Stimulated activated CD4-positive, alpha-beta T cell treated with anti-CD3 and anti-CD28 coated beads, Interleukin-2, amount 100 ng/mL, for 4 hours (primary cell): ENCODE results near the gene TFPI.
"Not testable (repeated sequence)": the region's sequence is repeated elsewhere in the genome, so short reads cannot be mapped to it uniquely, and the experiment has no call there.

Experiments
- DNase-seq: peaks from one replicate; pipeline ENCODE4 v3.0.0-alpha.2; 2020; ENCODE audit warnings: low read depth

The TFPI gene

GRCh38 chr2:187527262-187527661 lies 27.0 kb downstream of the TFPI start:
- no peak for DNase-seq

GRCh38 chr2:187526792-187527191 lies 27.4 kb downstream of the TFPI start:
- no peak for DNase-seq

DNA sequence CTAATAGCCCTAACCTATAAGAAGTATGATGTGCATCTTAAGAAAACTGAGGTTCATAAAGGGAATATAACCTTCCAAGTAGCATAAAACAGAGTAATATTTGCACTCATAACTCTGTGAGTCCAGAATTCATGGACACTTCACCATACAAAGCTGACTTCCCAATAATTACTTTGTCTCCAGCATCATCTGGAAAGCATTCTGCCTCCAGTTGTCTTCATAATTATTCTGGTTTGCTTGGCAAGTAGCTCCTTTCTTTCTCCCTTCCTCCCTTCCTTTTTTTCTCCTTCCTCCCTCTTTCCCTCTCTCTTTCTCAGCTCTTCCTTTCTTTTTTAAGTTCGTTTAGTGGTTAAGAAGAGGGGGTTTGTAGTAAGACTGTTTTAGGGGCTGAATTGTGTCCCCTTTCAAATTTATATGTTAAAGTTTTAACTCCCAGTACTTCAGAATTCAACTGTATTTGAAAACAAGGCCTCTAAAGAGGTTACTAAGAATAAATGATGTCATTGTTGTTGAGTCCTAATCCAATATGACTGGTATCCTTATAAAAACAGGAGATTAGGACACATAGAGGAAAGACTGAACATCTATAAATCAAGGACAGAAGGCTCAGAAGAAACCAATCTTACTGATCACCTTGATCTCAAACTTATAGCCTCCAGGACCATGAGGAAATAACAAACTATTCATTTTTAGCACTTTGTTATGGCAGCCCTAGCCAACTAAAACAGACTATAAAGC lies 28.9 kb downstream of the TFPI start:
- DNase-seq: no peak

- no peak for DNase-seq
Observed at GRCh38 chr2:187523325-187523724, 30.9 kb downstream of the TFPI start.

DNA sequence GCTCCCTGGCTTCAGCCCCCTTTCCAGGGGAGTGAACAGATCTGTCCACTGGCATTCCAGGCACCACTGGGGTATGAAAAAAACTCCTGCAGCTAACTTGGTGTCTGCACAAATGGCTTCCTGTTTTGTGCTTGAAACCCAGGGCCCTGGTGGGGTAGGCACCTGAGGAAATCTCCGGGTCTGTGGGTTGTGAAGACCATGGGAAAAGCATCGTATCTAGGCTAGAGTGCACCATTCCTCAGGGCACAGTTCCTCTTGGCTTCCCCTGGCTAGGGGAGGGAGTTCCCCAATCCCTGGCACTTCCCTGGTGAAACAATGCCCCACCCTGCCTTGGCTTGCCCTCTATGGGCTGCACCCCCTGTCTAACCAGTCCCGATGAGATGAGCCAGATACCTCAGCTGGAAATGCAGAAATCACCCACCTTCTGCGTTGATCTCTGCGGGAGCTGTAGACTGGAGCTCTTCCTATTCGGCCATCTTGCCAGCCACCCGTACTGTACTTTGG lies 34.1 kb downstream of the TFPI start:
- DNase-seq: no peak

GRCh38 chr2:187519419-187520120 lies 34.7 kb downstream of the TFPI start:
- no peak for DNase-seq

DNA sequence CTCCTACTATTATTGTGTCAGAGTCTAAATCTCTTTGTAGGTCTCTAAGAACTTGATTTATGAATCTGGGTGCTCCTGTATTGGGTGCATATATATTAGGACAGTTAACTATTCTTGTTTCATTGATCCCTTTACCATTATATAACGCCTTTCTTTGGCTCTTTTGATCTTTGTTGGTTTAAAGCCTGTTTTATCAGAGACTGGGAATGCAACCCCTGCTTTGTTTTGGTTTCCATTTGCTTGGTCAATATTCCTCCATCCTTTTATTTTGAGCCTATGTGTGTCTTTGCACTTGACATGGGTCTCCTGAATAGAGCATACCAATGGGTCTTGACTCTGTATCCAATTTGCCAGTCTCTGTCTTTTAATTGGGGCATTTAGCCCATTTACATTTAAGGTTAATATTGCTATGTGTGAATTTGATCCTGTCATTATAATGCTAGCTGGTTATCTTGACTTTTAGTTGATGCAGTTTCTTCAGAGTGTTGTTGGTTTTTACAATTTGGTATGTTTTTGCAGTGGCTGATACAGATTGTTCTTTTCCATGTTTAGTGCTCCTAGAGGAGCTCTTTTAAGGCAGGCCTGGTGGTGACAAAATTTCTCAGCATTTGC lies 36.4 kb downstream of the TFPI start:
- DNase-seq: not testable (repeated sequence)

DNA sequence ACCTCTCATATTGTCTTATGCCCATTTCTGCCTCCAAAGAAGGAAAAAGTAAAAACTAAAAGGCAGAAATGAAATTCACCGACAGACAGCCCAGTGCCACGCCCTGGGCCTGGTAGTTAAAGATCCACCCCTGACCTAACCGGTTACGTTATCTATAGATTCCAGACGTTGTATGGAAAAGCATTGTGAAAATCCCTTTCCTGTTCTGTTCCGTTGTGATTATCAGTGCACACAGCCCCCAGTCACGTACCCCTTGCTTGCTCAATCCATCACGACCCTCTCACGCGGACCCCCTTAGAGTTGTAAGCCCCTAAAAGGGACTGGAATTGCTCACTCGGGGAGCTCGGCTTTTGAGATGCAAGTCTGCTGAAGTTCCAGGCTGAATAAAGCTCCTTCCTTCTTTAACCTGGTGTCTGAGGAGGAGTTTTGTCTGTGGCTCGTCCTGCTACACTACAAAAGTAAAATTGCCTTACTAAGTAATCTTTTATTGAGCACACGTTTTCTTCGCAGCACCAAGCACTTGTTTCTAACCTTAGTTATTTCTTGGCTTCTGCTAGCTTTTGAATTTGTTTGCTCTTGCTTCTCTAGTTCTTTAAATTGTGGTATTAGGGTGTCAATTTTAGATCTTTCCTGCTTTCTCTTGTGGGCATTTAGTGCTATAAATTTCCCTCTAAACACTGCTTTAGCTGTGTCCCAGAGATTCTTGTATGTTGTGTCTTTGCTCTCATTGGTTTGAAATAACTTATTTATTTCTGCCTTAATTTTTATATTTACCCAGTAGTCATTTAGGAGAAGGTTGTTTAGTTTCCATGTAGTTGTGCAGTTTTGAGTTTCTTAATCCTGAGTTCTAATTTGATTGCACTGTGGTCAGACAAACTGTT lies 37.4 kb downstream of the TFPI start:
- DNase-seq: not testable (repeated sequence)

DNA sequence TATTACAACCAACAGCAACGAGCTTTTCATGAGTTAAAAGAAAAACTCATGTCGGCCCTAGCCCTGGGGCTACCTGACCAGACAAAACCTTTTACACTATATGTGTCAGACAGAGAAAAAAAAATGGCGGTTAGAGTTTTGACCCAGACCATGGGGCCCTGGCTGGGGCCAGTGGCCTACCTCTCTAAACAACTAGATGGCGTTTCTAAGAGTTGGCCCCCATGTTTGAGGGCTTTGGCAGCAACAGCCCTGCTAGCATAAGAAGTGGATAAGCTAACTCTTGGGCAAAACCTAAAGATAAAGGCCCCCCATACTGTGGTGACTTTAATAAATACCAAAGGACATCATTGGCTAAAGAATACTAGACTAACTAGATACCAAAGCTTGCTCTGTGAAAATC lies 39.3 kb downstream of the TFPI start:
- no peak for DNase-seq

DNA sequence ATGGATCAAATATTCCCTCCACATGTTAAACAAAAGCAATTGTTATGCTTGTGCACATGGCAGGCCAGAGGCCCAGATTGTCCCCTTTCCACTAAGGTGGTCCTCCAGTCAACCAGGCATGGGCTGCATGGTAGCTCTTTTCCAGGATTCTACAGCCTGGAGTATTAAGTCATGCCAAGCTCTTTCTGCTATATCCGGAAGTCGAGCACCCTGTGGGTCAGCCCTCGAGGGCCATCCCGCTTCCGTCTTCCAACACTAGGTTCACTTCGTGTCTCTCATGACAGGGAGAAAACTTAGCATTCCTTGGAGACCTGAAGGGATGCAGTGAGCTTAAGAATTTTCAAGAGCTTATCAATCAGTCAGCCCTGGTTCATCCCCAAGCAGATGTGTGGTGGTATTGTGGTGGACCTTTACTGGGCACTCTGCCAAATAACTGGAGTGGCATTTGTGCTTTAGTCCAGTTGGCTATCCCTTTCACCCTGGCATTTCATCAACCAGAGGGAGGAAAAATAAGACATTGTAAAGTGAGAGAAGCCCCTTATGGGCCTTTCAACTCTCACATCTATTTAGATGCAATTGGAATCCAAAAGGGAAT lies 39.9 kb downstream of the TFPI start:
- DNase-seq: not testable (repeated sequence)

- DNase-seq: not testable (repeated sequence)
Observed at GRCh38 chr2:187513460-187514234, 40.6 kb downstream of the TFPI start.

DNA sequence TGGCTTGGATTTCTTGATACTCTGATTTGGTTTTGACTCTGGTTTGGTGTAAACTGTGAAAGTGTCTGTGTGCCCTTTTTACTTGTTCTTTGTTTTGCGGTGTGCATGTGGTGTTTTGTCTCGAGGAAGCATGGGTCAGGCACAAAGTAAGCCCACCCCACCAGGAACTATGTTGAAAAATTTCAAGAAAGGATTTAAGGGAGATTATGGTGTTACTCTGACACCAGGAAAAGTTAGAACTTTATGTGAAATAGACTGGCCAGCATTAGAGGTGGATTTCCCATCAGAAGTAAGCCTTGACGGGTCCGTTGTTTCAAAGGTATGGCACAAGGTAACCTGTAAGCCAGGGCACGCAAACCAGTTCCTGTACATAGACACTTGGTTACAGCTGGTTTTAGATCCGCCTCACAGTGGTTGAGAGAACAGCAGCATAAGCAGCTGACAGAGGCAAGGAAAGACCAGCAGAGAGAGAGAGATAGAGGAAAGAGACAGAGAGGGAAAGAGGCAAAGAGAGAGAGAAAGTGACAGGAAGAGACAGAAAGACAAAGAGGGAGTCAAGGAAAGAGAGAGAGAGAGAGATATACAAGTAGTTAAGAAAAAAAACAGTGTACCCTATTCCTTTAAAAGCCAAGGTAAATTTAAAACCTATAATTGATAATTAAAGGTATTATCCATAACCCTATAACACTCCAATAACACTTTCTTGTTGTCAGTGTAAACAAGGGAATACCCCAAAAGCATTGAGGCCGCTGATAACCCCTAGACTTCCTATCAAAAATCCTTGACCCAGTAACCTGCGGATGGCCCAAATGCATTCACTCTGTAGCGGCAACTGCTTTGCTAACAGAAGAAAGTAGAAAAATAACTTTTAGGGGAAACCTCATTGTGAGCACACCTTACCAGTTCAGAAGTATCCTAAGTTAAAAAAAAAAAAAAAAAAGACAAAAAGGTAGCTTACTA lies 42.6 kb downstream of the TFPI start:
- DNase-seq: no peak

- DNase-seq: not testable (repeated sequence)
Observed at GRCh38 chr2:187510419-187511355, 43.5 kb downstream of the TFPI start.

DNA sequence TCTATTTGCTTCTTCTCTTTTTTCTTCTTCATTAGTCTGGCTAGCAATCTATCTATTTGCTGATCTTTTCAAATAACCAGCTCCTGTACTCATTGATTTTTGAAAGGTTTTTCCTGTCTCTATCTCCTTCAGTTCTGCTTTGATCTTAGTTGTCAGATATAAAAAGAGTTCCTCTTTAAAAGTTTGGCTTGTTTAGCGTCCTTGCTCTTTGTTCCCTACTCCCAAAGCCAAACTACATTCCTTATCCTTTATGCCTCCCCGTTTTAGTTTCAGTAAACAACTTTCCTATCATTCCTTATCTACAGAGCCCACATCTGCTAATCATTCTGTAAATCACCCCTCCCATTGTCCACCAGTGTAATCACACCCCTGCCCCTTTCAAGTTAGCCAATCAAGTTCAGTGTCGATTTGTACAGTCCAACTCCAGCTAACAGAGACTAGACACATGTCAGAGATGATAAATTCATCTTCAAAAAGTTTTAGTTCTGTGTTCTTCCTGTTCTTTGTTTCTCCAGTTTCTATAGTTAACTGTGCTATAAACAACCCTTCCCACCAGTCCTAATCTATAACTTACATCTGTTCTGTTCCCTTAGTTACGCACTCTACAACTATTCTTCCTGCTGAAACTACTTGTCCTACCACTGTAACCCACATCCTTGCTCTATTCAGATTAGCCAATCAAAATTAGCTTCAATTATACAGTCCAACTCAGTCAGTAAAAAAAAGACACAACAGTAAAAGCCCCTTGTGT lies 44.4 kb downstream of the TFPI start:
- no peak for DNase-seq

- DNase-seq: no peak
Observed at GRCh38 chr2:187506416-187506815, 47.8 kb downstream of the TFPI start.

DNA sequence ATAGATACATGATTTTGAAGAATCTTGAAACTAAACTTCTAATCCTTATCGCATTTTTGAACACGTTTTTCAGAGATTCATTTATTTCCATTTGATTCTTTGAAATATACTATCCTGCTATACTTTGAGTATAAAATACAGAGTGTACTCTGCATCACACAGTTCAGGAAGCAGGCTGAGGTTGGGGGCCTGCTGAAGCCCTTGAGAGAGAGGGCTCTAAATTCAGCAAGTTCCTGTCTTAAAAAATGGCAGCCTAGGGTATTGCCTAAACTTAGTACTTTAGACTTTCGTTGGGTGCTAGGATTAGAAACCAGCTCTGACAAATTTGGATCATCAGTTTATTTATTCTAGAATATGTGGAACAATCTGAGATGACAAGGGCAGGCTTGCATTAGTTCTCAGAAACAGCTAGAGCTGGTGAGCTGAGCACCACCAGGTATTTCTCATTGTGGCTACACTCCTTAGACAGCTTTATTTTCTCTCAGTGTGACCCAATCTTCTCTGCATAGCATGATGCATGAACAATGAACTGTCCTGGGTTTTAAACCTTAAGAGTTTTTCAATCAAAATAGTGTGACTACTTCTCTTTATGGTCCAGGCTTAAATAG lies 49.1 kb downstream of the TFPI start:
- DNase-seq: no peak

- DNase-seq: no peak
Observed at GRCh38 chr2:187504312-187504921, 49.8 kb downstream of the TFPI start.
